ENCODE results near the gene NAP1L5.
A peak's percentile ranks its signal among the peaks of the same experiment; 100 is the strongest.

NAP1L5 gene

DNA sequence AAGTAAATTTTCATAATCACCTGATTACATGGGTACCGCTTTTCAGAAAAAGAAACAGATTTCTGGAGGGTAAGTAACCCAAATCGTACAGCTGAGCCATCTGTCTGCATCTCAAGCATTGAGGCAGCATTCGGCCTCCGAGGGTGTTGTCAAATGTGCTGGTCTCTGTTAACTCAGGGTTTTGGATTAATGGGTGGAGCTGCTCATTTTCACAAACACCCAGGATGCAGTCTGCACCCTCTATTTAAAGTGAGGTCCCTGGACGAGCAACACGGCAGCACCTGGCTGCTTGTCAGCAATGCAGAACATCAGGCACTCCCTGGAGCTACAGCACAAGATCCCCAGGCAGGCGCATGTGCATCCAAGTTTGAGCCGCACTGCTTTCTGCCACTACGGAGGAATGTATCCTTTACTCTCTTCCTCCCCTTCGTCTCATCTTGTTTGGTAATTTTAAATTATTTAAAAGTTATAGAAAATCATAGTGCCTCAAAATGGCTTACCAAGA, 24.7 kb upstream of the NAP1L5 start:
- no peak for DNase-seq

DNA sequence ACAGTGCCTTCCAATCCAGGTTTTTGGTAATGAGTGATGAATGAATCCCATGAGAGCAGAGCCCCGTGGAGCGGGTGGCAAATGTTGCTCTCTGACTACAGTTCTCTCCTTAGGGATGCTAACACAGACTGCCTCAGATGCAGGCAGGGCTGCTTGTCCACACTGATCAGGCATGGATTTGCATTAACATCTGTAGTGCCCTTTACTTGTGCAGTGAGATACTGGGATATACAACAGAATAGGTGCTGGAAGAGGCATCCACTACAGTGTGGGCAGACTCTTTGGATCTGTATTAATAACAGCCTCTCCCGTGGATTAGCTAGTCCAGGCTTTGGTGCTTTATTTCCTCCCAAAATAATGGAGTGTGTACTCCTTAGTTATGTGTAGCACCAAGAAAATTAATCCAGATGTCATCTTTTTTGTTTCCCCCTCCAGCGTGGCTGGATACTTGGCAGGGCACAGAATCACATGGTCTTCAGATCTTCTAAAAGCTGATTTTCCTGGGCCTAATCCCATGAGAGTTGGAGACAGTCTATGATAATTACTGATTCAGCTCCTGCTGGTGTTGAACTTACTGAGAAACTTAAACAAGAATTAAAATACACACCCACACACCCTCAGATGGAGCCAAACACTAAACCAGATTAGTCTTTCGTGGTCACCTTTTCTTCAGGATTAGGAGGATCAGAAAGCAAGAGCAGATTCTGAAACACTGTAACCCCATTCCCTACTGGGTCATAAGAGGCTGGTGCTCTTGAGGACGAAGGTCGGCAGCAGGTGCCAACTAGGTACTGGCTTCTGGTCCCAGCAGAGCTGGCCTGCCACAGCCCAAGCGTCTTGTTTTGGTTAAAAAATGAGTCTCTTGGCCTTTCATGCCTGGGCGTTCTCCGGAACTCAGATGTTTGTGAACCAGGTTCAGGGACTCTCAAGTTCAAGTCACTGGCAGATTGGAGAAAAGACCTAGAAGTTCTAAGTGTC, 23.1 kb upstream of the NAP1L5 start:
- DNase-seq: no peak

DNA sequence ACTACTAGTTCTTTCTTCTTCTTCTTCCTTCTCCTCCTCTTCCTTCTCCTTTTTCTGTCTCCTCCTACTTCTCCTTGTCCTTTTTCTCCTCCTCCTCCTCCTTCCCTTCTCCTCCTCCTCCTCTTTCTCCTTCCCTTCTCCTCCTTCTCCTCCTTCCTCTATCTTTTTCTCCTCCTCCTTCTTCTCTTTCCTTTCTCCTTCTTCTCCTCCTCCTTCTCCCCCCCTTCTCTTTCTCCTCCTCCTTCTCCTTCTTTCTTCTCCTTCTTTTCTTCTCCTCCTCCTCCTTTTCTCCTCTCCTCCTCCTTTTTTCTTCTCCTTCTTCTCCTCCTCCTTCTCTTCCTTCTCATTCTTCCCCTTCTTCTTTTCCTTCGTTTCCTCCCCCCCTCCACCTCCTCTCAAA, 21.8 kb upstream of the NAP1L5 start:
- DNase-seq: no peak

DNA sequence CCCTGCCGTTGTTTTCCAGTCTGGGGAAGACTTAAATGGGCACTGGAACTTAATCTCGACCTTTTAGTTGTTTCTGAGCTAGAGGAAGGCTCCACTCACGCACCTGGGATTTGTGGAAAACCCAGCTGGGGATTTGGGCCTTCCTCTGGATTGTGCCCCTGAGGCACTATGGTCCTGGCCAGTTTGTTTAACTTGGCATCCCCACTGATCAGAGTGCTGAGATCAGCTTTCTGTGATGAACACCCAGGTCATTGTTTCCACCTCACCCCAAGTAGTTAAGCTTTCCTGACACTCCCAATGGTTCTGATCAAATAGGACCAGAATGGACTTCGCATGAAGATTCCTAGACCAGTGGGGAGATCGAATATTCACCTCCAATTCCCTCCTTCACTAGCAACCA, 20.5 kb upstream of the NAP1L5 start:
- DNase-seq: no peak

DNA sequence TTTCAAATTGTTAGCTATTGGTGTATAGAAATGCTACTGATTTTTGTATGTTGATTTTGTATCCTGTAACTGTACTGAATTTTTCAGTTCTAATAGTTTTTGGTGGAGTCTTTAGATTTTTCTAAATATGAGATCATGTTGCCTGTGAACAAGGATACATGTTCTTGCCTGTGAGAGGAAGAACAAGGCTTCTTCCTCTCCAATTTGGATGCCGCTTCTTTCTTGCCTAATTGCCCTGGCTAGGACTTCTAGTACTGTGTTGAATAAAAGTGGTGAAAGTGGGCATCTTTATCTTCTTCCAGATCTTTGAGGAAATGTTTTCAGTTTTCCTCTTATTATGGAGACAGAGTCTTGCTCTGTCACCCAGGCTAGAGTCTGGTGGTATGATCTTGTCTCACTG, 16.2 kb upstream of the NAP1L5 start:
- DNase-seq: no peak

DNA sequence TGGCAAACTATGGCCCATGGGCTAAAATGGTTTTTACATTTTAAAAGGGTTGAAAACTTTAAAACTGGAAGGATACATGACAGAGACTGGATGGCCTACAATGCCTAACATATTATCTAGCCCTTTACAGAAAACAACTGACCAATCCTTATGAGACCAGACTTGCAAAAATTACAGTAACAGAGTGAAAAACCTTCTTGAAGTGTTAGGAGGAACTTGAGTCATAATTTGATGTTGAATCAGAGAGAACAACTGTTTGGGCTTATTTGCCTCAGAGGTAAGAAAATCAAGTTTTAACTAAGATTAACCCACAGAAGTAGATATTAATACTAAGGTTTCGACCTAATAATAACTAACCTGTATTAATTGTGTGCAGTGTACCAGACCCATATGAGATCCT, 12.4 kb upstream of the NAP1L5 start:
- DNase-seq: no peak

DNA sequence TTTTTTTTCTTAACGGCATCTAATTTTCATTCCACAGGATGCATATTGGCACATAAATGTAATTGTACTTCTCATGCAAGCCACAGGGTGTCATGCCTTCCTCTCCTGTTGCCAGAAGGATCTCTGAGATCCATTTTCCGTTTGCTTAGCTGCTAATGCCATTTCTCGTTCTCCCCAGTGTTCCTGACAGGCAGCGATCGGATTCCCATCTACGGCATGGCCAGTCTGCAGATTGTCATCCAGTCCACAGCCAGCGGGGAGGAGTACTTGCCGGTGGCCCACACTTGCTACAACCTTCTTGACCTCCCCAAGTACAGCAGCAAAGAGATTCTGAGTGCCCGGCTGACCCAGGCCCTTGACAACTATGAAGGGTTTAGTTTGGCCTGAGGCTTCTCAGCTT, 8.9 kb upstream of the NAP1L5 start:
- DNase-seq: peak; percentile 62

DNA sequence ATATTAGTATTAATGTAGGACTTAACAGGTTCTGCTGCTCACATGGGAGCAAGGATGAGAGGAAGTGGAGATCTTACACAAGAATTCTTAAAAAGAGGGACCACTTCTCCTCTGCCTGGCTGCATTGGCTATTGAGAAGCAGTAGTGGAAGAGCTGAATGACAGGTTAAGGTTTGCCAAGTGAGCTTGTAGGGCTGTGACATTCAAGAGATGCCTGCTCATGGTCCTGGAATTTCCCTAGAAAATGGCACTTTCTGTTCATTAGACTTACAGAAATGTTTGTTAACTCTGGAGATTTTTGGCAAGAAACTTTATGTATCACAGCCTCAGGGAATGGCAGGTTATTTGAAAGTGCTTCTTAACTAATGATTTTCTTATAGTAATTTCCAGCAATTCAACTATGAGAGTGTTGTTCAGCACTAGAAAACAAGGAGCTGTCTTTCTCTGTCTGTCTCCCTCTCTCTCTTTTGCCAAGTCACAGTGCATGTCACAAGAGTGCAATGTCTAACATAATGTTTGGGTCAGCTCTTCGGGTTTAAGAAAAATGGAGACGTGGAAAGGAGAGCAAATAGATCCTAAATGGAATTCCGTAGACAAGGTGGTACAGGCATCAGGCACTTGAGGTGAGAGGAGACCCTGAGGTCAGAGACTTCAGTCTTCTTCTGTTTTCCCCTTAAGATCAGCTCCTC, 8.3 kb upstream of the NAP1L5 start:
- DNase-seq: peak; percentile 32

DNA sequence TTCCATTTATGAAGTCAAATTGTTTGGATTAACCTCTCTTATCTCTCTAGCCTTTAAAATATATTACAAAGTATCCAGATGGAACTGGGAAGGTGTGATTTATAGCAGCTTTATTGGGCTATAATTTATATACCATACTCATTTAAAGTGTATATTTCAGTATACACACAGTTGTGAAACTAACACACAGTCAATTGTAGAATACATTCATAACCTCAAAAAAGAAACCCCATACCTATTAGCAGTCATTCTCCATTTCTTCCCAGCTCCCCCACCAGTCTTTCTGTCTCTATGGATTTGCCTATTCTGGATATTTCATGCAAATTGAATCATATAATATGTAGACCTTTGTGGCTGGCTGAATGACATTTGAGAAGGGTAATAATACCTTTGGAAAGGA, 7.6 kb upstream of the NAP1L5 start:
- DNase-seq: no peak

DNA sequence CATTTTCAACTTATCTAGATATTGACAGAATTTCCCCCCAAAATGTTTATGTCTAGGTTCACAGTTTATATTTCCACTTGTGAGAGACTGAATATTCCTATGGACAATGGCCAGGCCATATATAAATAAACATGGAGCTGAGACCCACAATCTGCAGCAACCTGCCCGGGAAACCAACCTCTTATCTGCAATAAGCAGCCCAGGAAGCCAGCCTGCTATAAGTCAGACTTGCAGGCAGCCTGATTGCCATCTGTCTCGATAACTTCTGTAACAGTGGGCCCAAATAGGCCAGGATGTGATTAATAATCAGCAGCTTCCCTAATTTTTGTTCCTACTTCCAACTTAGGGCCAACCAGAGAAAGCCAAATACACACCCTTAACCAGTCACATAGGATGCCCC, 5.2 kb upstream of the NAP1L5 start:
- DNase-seq: no peak

DNA sequence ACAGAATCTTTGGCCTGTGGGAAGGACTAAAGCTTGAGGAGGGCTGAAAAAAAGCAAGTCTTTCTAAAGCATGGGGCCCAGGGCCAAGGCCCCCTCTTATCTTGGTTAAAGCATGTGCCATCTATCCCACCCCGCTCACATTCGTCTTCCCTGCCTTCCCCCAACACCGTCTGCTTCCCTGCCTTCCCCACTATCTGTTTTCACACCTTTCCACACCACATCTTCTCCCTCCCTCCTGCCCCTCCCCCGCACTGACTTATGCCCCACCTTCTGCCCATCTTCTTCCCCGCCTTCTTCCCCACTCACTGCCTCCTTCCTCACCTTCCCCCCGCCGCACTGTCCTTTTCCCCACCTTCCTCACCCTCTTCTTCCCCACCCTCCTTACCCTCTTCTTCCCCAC, 890 bp upstream of the NAP1L5 start:
- no peak for DNase-seq

DNA sequence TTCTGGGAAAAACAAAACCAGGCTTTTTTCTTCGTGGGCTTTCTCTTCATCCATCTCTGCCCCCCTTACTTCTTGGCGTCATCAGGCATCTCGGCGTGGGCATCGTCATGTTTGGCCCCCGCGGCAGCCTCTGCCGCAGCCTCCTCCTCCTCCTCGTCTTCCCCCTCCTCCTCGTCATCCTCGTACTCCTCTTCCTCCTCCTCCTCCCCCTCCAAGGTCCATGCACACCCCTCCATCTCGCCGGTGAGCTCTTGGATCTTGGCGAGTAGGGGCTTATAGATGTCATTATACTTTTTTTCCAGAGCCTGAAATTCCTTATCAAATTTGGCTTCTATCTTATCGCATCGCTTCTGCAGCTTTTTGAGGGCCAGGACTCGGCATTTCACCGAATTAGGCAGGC, 488 bp downstream of the NAP1L5 start:
- peak; percentile 24 for DNase-seq

DNA sequence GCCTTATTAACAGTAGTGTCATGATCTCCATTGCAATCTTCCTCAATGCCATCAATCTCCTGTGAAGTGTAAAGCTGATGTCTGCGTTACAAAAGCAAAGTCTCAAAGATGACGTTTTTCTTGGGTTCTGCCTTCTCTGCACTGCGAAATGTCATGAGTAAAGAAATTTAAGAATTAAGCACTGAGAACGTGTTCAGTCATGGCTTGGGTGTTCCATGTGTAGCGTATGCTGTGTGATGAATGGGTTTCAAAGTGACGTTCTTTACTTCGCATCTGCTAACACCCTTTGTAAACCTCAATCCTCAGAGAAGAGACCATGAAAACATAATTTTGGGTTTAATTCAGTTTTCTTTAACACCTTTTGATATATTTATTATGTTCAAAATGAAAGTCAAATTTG, 999 bp downstream of the NAP1L5 start:
- no peak for DNase-seq

DNA sequence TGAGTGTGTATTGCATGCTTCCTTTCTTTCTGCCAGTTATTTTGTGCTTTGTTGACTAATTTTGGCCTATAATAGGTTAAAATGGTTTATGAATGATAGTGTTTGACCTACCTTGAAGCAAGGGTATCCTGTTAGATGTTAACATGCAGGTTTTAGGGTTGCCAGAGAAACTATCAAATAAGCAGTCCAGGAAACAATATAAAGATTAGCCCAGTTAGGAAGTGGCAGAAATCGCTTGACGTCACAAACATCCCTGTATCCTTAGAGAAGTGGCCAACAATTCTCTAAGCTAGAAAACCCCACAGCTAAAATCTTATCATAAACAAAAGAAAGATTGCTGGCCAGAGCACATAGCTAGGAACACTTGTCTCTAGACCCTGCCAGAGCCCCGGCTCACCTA, 3.8 kb downstream of the NAP1L5 start:
- no peak for DNase-seq

DNA sequence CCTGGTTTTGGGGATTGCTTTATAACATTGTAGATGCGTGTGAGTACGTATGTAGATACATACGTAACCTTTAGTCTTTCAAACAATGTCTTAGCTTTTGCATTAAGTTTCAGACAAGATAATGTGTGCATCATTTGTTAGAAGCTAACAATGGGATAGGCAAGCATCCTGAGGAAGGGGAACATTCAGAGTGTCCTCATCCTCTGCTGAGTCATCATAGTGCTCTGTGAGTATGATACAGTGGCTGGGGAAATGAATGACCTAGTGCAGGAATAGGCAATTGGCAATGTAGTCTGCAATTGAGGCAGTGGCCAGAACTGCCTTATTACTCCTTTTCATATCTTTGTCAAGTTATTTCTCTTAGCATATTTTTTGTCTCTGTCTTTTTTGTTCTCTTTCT, 7.3 kb downstream of the NAP1L5 start:
- peak; percentile 60 for DNase-seq

DNA sequence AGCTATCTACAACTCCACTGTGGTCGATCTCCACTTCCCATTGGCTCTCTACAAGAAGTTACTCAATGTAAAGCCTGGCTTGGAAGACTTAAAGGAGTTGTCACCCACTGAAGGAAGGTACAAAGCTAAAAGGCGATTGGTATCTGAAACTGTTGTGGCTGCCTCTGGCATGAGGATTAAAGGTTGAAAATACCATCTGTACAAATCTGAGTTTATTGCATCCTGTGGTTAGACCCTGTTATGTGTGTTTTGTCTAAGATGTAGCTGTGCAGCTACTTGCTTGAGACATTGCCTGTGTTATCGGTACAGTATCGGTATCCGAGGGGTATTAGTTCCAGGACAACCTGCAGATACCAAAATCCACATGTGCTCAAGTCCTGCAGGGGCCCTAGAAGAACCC, 16.4 kb downstream of the NAP1L5 start:
- no peak for DNase-seq

DNA sequence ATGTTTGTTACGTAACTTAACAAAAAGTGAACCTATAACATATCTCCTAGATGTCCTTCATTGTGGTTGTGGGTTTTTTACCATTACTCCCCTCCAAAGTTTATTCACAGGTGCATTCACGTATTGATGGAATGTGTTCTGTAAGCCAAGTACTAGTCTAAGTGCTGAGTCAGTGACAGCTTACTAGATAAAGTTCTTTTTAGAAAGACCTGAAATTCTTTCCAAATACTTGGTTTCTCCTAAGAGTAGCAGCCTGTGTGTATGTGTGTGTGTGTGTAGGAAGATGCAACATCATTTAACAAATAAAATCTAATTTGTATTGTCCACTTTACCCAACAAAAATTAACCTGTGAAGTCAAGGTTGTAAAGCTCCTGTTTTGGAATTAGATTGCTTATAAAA, 22.1 kb downstream of the NAP1L5 start:
- no peak for DNase-seq

DNA sequence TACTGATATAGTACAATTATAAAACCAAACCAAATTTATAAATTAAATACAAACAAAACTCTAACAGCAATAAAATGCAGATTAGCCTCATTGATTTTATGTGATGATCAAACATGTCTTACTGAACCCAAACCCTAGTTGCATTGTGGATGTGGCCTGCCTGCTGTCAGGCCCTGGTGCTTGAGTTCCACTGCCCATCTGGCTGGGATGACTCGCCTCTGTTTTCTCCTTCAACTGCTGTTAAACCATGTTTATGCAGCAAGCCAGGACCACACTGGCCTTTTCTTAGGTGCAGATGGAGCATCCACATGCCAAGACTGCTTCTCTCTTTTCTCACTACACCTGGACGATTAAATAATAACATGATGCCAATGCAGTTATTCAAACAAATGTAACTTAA, 22.6 kb downstream of the NAP1L5 start:
- DNase-seq: peak; percentile 37

DNA sequence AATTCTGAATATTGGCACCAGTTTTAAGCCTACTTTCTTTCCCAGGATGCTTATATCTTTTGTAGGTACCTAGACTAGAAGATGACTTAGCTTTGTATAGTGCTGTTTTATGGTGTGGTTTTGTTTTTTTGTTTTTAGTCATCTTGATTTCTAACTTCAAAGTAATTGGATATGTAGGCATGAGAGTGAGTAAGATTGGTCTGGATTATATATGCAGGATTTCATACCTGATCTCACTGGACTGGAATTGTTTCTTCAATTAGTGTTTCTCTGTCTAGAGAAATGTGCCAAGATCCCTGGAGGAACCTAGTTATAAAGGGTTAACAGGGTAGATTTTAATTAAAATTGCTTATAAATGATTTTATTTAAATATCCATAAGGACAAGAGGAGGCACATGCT, 23.1 kb downstream of the NAP1L5 start:
- peak; percentile 56 for DNase-seq

DNA sequence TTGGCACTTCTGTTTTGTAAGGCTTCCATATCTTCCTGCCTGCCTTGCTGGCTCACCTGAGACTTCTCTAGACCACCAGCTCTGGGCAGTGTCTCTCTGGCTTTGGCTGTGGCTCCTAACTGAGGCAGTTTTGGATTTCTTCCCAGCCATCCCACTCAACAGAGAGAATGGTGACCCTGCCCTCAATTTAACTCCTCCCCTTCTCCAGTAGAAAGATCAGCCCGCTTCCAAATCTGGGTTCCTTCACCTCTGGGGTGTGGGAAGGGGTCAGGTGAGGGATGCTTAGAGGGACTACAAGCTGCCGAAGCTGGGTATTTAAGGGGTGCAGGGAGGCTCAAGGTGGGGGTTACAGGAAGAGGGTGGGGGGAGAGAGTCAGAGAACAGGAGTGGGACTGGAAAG, 23.7 kb downstream of the NAP1L5 start:
- DNase-seq: no peak

DNA sequence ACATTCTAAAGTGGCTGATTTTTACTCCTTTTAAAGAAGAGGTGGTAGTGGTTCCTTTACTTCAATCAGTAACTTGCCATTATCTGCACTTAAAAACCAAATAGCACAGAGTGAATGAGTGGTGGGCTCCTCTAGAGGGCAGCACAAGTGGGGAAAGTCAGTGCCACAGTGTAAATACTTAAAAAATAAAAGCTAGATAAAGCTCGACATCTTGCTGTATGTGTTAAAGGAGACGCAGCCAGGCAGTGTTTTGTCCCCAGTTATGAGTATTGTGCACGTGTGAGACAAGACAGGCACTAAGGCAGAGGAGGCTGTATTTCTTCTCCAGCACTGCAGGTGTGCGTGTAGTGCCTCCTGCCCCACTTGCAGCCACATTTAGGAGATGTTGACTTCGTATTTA, 24.6 kb downstream of the NAP1L5 start:
- DNase-seq: peak; percentile 34

DNA sequence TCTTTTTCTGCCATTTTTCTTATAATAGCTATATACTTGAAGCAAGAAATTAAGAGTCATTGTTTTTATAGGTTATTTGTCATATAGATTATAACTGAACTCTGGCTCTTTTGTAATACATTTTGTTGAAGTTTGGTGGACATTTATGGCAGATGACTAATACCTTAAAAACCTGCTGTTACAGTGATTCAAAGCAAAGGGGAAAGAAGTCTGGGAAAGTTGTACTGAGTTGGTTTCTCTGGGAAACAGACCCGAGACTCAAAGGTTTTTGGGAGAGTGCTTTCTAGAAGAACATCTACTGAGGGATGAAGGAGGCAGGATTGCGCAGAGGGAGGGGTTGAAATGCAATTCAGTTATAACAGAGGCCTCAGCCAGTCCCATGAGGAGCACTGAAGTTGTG, 35.9 kb downstream of the NAP1L5 start:
- DNase-seq: peak; percentile 85

DNA sequence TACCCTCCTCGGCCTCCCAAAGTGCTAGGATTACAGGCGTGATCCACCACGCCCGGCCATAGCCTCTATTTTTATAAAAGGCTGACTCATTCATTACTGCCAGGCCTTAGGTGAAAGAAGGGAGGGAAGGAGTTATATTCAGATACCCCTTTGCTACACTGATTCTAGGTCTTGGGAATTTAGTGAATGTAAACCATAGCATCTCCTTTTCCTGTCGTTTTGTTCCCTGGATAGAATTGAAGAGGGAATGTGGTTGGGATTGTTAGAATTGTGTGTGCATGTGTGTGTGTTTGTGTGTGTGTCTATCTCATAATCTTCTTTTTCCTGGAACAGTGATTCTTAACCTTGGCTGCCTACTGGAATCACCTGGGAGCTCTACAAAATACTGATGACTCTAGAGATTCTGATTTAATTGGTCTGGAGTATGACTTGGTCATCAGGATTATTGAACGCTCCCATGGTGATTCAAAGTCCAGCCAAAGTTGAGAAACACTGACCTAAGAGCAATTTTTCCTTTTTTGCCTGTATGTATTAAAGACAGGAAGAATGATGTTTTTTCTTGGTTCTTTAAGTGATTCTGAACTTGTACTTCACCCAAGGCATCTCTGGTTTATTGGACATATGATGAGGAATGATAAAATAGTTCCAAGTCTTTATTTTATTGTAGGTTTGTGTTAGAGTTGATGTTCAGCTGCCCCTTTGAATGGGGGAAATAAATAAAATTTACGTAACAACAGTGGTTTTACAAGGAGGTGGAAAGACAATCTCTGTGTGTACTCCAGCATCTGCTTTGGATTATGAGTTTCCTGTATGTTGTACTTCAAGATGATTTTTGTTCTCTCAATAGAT, 37.0 kb downstream of the NAP1L5 start:
- peak; percentile 76 for DNase-seq

All from fibroblast of skin of right quadriceps (primary cell).